GM21529 (cell line): Measurements from ENCODE around the gene CALR.
"Not testable (repeated sequence)": the region's sequence is repeated elsewhere in the genome, so short reads cannot be mapped to it uniquely, and the experiment has no call there.

ENCODE experiments used
- ATAC-seq: cut with Tn5 transposase; IDR thresholded peaks from one replicate; pipeline ENCODE4 v1.9.1; 2021; ENCODE audit not compliant: unreplicated experiment

Gene CALR

GRCh38 chr19:12952488-12953137, 14.2 kb downstream of the CALR start:
- no peak for ATAC-seq

- ATAC-seq = no peak
Measured at GRCh38 chr19:12953138-12953798, 14.9 kb downstream of the CALR start.

- ATAC-seq = no peak
Measured at GRCh38 chr19:12953799-12954611, 15.6 kb downstream of the CALR start.

GRCh38 chr19:12954612-12954962, 16.2 kb downstream of the CALR start:
- ATAC-seq = no peak

GRCh38 chr19:12955575-12955974, 17.2 kb downstream of the CALR start:
- not testable (repeated sequence) for ATAC-seq

- ATAC-seq = no peak
Measured at GRCh38 chr19:12955996-12956395, 17.6 kb downstream of the CALR start.

GRCh38 chr19:12956446-12957388, 18.3 kb downstream of the CALR start, which contains the start of gene GADD45GIP1:
GADD45GIP1 (minus strand) TSS chr19:12957223; CDS start chr19:12957212, 11 bp downstream.
- peak; percentile 65 for ATAC-seq

- not testable (repeated sequence) for ATAC-seq
Measured at GRCh38 chr19:12957389-12957952, 19.1 kb downstream of the CALR start.

GRCh38 chr19:12959481-12959880, 21.1 kb downstream of the CALR start:
- no peak for ATAC-seq

- no peak for ATAC-seq
Measured at GRCh38 chr19:12965017-12965811, 26.8 kb downstream of the CALR start.

GRCh38 chr19:12965812-12966135, 27.4 kb downstream of the CALR start:
- ATAC-seq = no peak

- ATAC-seq = no peak
Measured at GRCh38 chr19:12967907-12968306, 29.5 kb downstream of the CALR start.

- ATAC-seq = no peak
Measured at GRCh38 chr19:12969292-12969988, 31.0 kb downstream of the CALR start, which contains the start of gene DAND5. DAND5 (plus strand) TSS chr19:12969576; CDS start chr19:12969661, 85 bp downstream.

GRCh38 chr19:12970070-12970820, 31.8 kb downstream of the CALR start:
- ATAC-seq = no peak

- ATAC-seq = no peak
Measured at GRCh38 chr19:12973236-12973635, 34.8 kb downstream of the CALR start.

- no peak for ATAC-seq
Measured at GRCh38 chr19:12974301-12975220, 36.2 kb downstream of the CALR start.

GRCh38 chr19:12975221-12975741, 36.9 kb downstream of the CALR start:
- ATAC-seq = no peak
